ENCODE results near the gene C6orf89. TPM values are rescaled to one million over a fixed set of nuclear protein-coding genes. Genes with fewer than 3 reads are reported as not detected.

C6orf89 gene
- total RNA-seq, 1 donor from 2014 or later = 32.3 TPM

DNA sequence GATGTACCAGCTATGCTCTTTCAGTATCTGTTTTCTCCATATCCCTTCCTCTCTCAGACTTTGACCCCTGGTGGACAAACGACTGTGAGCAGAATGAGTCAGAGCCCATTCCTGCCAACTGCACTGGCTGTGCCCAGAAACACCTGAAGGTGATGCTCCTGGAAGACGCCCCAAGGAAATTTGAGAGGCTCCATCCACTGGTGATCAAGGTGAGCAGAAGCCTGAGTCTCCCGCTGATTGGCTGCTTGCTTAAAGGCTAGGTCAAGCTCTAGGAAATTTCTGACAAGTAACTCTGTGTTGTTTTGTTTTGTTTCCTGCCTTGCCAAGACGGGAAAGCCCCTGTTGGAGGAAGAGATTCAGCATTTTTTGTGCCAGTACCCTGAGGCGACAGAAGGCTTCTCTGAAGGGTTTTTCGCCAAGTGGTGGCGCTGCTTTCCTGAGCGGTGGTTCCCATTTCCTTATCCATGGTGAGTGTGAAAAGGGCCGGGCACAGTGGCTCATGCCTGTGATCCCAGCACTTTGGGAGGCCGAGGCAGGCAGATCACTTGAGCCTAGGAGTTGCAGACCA, 28.6 kb downstream of the C6orf89 start:
- Mint-ChIP-seq H3K4me1 (no peaks in the 10 kb centered on the region), H3K27ac (ENCODE audit: unreplicated experiment) (no peak overlapping the region), H3K36me3 (ENCODE audit: low read depth) (no peaks in the 10 kb centered on the region), H3K9me3 (no peaks in the 10 kb centered on the region), H3K4me3 (no peak overlapping the region), H3K27me3 (ENCODE audit: low read depth) (no peaks in the 10 kb centered on the region)
- no peak for DNase-seq (ENCODE audit: low read depth, low spot score)
- TF ChIP-seq, protein P1, sequence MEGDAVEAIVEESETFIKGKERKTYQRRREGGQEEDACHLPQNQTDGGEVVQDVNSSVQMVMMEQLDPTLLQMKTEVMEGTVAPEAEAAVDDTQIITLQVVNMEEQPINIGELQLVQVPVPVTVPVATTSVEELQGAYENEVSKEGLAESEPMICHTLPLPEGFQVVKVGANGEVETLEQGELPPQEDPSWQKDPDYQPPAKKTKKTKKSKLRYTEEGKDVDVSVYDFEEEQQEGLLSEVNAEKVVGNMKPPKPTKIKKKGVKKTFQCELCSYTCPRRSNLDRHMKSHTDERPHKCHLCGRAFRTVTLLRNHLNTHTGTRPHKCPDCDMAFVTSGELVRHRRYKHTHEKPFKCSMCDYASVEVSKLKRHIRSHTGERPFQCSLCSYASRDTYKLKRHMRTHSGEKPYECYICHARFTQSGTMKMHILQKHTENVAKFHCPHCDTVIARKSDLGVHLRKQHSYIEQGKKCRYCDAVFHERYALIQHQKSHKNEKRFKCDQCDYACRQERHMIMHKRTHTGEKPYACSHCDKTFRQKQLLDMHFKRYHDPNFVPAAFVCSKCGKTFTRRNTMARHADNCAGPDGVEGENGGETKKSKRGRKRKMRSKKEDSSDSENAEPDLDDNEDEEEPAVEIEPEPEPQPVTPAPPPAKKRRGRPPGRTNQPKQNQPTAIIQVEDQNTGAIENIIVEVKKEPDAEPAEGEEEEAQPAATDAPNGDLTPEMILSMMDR (conservative IDR thresholded peaks at IDR 0.05) = peak; percentile 40

DNA sequence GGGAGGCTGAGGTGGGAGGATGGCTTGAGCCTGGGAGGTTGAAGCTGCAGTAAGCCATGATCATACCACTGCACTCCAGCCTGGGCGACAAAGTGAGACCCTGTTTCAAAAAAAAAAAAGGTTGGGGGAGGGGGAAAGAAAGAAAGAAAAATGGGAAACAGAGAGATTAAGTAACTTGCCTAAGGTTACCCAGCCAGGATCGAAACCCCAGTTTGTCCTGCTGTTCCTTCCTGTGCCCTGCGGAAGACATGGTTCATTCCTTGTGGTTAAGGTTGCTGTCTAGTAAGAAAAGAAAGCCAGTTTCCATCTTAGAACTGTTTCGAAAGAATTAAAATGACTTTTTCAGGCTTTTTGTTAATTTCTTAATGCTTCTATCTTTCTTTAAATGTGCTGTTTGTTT, 29.8 kb downstream of the C6orf89 start:
- no peaks in the 10 kb centered on the region for H3K9me3 Mint-ChIP-seq
- no peak for DNase-seq (ENCODE audit: low read depth, low spot score)
- peaks cover 2% of the 10 kb centered on the region for H3K36me3 Mint-ChIP-seq (ENCODE audit: low read depth)
- H3K4me3 Mint-ChIP-seq = no peak overlapping the region
- TF ChIP-seq, protein P1 (conservative IDR thresholded peaks at IDR 0.05) = no peak
- no peaks in the 10 kb centered on the region for H3K4me1 Mint-ChIP-seq
- no peak overlapping the region for H3K27ac Mint-ChIP-seq (ENCODE audit: unreplicated experiment)
- no peaks in the 10 kb centered on the region for H3K27me3 Mint-ChIP-seq (ENCODE audit: low read depth)

DNA sequence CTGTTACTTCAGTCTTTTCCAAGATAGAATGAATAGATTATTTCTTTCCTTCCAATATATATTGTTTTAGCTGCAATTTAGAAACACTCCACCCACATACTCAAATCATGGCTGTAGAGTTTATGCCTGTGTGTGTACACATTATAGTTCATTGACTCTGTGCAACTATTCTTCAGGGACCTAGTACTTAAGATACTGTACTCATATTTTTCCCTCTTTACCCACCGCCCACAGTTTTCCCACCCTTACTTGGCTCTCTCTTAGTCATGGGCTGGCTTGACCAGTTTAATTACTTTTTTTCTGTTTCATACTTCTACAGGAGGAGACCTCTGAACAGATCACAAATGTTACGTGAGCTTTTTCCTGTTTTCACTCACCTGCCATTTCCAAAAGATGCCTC, 30.4 kb downstream of the C6orf89 start:
- no peaks in the 10 kb centered on the region for H3K27me3 Mint-ChIP-seq (ENCODE audit: low read depth)
- no peak for DNase-seq (ENCODE audit: low read depth, low spot score)
- no peak overlapping the region for H3K4me3 Mint-ChIP-seq
- H3K4me1 Mint-ChIP-seq = no peaks in the 10 kb centered on the region
- TF ChIP-seq, protein P1 (conservative IDR thresholded peaks at IDR 0.05) = no peak
- no peaks in the 10 kb centered on the region for H3K9me3 Mint-ChIP-seq
- H3K36me3 Mint-ChIP-seq (ENCODE audit: low read depth) = peaks cover 2% of the 10 kb centered on the region
- no peak overlapping the region for H3K27ac Mint-ChIP-seq (ENCODE audit: unreplicated experiment)

DNA sequence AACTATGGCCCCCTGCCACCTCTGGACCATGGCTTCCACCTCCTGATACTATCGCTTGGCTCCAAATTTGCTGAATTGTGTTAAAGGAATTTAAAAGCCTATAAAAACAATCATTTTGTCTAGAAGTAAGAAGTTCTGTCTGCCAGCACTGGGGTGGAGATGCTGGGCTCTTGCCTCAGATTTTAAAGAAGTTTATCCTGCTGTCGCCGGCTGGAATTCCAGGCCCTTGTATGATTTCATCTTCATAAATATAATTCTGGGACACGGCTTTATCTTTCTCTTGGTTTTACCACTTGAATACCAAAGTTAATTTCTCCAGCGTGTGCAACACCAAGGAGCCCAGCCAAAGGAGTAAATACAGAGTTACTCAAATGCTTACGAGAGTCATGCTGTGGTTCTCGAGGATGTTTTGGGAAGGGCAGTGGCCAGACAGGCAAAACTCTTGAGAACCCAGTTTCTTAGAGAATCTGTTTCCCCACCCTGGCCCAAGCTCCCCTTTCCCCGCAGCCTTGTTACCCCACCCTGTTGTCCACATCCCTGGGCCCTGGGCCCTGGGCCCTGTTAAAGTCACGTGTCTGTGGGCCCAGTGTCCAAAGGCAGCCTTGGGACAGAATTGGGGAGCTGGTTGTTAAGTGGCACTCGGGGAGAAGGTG, 31.9 kb downstream of the C6orf89 start:
- Mint-ChIP-seq H3K4me1 (no peaks in the 10 kb centered on the region), H3K27me3 (ENCODE audit: low read depth) (no peaks in the 10 kb centered on the region), H3K9me3 (no peaks in the 10 kb centered on the region), H3K4me3 (no peak overlapping the region), H3K36me3 (ENCODE audit: low read depth) (peaks cover 2% of the 10 kb centered on the region), H3K27ac (ENCODE audit: unreplicated experiment) (no peak overlapping the region)
- TF ChIP-seq, protein P1 (conservative IDR thresholded peaks at IDR 0.05) = no peak
- DNase-seq (ENCODE audit: low read depth, low spot score) = no peak

DNA sequence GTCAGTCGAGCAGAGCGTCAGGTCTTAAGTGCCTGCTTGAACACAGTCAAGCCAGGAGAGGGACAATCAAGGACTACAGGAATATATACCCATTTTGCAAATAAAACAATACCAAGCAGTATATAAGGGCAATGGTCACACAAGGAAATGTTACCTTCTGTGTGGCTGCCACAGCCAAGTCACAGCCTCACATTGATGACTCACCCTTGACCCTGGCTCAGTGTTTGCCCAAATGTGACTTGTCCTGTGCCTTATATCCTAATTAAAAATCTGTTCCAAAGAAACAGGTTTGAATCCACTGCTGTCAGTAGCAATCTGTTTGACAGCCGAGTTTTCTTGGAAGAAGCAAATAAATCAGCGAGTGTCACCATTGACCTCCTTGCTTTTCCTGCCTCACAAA, 34.3 kb downstream of the C6orf89 start:
- DNase-seq (ENCODE audit: low read depth, low spot score) = no peak
- no peaks in the 10 kb centered on the region for H3K27me3 Mint-ChIP-seq (ENCODE audit: low read depth)
- no peak overlapping the region for H3K27ac Mint-ChIP-seq (ENCODE audit: unreplicated experiment)
- no peaks in the 10 kb centered on the region for H3K9me3 Mint-ChIP-seq
- H3K36me3 Mint-ChIP-seq (ENCODE audit: low read depth) = peaks cover 2% of the 10 kb centered on the region
- H3K4me3 Mint-ChIP-seq = no peak overlapping the region
- TF ChIP-seq, protein P1 (conservative IDR thresholded peaks at IDR 0.05) = no peak
- no peaks in the 10 kb centered on the region for H3K4me1 Mint-ChIP-seq
